Measurements from ENCODE around the gene ACKR3.

ACKR3 gene

DNA sequence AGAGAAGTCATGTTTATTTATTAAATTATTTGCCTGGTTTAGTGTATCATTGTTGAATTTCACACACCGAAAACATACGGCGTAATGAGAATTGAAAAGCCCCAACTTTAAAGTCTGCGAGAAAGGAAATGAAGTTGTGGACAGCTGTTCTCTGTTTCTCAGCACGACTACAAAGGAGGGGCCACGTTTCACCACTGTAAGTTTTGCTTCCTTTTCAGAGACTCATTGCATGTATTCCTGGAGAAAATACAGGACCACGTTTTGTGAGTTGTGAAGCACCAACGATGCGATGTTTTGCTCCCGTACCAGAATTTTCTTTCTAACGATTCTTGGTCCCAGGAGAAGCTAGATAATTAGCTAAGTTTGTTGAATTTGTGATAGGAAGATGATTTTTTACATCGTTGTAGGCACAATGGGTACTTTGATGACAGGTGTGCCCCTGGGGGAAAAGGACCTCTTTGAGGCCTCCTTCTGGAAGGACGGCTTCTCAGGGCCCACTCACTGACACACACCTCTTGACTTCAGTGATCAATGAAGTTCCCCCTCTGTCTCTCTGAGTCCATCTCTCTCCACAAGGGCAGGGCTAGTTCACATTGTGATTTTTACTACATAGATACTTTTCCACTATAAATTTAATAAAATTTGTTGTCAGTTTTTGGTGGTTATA is 23.7 kb upstream of the ACKR3 start:
- Histone ChIP-seq H3K27me3 (ENCODE audit: insufficient read depth, poor library complexity, severe bottlenecking) (no peaks in the 10 kb centered on the region), H3K4me3 (replicated peaks; ENCODE audit: insufficient read depth, low read length) (no peak overlapping the region), H3K27ac (replicated peaks) (no peak overlapping the region)
- TF ChIP-seq POLR2AphosphoS5 (IDR thresholded peaks at IDR 0.05; ENCODE audit: low read depth) (no peak), SPI1 (IDR thresholded peaks at IDR 0.05; ENCODE audit: borderline replicate concordance, low read depth) (no peak), GABPA (IDR thresholded peaks at IDR 0.05; ENCODE audit: low read depth) (no peak)
- TF ChIP-seq, protein P1, sequence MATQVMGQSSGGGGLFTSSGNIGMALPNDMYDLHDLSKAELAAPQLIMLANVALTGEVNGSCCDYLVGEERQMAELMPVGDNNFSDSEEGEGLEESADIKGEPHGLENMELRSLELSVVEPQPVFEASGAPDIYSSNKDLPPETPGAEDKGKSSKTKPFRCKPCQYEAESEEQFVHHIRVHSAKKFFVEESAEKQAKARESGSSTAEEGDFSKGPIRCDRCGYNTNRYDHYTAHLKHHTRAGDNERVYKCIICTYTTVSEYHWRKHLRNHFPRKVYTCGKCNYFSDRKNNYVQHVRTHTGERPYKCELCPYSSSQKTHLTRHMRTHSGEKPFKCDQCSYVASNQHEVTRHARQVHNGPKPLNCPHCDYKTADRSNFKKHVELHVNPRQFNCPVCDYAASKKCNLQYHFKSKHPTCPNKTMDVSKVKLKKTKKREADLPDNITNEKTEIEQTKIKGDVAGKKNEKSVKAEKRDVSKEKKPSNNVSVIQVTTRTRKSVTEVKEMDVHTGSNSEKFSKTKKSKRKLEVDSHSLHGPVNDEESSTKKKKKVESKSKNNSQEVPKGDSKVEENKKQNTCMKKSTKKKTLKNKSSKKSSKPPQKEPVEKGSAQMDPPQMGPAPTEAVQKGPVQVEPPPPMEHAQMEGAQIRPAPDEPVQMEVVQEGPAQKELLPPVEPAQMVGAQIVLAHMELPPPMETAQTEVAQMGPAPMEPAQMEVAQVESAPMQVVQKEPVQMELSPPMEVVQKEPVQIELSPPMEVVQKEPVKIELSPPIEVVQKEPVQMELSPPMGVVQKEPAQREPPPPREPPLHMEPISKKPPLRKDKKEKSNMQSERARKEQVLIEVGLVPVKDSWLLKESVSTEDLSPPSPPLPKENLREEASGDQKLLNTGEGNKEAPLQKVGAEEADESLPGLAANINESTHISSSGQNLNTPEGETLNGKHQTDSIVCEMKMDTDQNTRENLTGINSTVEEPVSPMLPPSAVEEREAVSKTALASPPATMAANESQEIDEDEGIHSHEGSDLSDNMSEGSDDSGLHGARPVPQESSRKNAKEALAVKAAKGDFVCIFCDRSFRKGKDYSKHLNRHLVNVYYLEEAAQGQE (IDR thresholded peaks at IDR 0.05; ENCODE audit: insufficient replicate concordance, low read depth) = no peak
- TF ChIP-seq, protein P2, sequence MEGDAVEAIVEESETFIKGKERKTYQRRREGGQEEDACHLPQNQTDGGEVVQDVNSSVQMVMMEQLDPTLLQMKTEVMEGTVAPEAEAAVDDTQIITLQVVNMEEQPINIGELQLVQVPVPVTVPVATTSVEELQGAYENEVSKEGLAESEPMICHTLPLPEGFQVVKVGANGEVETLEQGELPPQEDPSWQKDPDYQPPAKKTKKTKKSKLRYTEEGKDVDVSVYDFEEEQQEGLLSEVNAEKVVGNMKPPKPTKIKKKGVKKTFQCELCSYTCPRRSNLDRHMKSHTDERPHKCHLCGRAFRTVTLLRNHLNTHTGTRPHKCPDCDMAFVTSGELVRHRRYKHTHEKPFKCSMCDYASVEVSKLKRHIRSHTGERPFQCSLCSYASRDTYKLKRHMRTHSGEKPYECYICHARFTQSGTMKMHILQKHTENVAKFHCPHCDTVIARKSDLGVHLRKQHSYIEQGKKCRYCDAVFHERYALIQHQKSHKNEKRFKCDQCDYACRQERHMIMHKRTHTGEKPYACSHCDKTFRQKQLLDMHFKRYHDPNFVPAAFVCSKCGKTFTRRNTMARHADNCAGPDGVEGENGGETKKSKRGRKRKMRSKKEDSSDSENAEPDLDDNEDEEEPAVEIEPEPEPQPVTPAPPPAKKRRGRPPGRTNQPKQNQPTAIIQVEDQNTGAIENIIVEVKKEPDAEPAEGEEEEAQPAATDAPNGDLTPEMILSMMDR (IDR thresholded peaks at IDR 0.05; ENCODE audit: insufficient read depth, low read length) = no peak
- DNase-seq (ENCODE audit: low read depth in 1 of 2, low spot score in 1 of 2) = no peak

DNA sequence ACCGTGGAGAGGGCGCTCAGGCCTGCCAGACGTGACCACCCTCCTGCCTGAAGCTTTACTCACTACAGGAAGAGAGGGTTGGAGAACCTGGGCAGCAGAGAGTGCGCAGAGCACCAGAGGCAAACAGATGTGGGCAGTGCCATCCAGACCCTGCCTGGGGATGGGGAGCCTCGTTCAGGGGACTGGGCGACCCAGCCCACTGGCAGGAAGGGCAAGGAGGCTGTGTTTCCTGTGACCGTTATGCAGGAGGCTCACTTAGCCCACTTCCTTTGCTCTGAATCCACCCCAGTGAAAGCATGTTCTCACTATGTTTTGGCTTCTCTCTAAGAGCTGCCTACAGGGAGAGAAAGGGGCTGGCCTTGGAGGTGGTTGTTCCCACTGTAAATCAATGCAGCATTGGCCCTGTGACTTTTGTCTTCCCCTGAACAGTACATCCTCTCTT is 23.0 kb upstream of the ACKR3 start:
- TF ChIP-seq POLR2AphosphoS5 (IDR thresholded peaks at IDR 0.05; ENCODE audit: low read depth) (no peak), GABPA (IDR thresholded peaks at IDR 0.05; ENCODE audit: low read depth) (no peak), SPI1 (IDR thresholded peaks at IDR 0.05; ENCODE audit: borderline replicate concordance, low read depth) (no peak)
- TF ChIP-seq, protein P1 (IDR thresholded peaks at IDR 0.05; ENCODE audit: insufficient replicate concordance, low read depth) = no peak
- TF ChIP-seq, protein P2 (IDR thresholded peaks at IDR 0.05; ENCODE audit: insufficient read depth, low read length) = no peak
- Histone ChIP-seq H3K27me3 (ENCODE audit: insufficient read depth, poor library complexity, severe bottlenecking) (no peaks in the 10 kb centered on the region), H3K27ac (replicated peaks) (no peak overlapping the region), H3K4me3 (replicated peaks; ENCODE audit: insufficient read depth, low read length) (no peak overlapping the region)
- no peak for DNase-seq (ENCODE audit: low read depth in 1 of 2, low spot score in 1 of 2)

DNA sequence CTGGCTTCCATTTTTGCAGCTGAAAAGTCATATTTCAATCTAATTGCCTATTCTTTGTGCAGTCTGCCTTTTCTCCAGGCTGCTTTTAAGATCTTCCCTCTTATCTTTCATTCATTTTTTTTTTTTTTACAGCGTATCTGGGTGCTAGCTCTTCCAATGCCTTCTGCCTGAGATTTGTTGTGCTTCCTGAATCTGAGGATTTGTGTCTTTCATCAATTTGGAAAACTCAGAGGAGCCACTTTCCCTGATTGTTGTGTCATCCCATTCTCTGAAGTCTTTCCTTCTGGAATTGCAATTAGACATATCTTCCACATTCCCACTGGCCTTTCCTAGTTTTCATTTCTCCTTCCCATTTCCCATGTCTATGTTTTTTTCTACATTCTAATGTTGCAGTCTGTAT is 21.9 kb upstream of the ACKR3 start:
- no peak for TF ChIP-seq SPI1 (IDR thresholded peaks at IDR 0.05; ENCODE audit: borderline replicate concordance, low read depth)
- TF ChIP-seq POLR2AphosphoS5 (IDR thresholded peaks at IDR 0.05; ENCODE audit: low read depth) = no peak
- no peak for TF ChIP-seq GABPA (IDR thresholded peaks at IDR 0.05; ENCODE audit: low read depth)
- TF ChIP-seq, protein P2 (IDR thresholded peaks at IDR 0.05; ENCODE audit: insufficient read depth, low read length) = no peak
- TF ChIP-seq, protein P1 (IDR thresholded peaks at IDR 0.05; ENCODE audit: insufficient replicate concordance, low read depth) = no peak
- Histone ChIP-seq H3K27ac (replicated peaks) (no peak overlapping the region), H3K27me3 (ENCODE audit: insufficient read depth, poor library complexity, severe bottlenecking) (no peaks in the 10 kb centered on the region), H3K4me3 (replicated peaks; ENCODE audit: insufficient read depth, low read length) (no peak overlapping the region)
- DNase-seq (ENCODE audit: low read depth in 1 of 2, low spot score in 1 of 2) = no peak
